SK-N-SH (cell line): Measurements from ENCODE around the gene SPOCK3. TPM values are rescaled to one million over a fixed set of nuclear protein-coding genes. Genes with fewer than 3 reads are reported as not detected.

Experiments
- CTCF ChIA-PET: fragments of 300-600, 350-600 bp; formaldehyde crosslinking; extraction: SDS; loops from one replicate; lab custom pipeline; 2021; lab: Yijun Ruan, JAX
- POLR2A ChIA-PET: fragments of 350-600 bp; sonication (Branson Sonifier 250); formaldehyde crosslinking; extraction: SDS; loops from one replicate; lab custom pipeline; 2020; ENCODE audit warnings: antibody characterized with exemption, inconsistent platforms; lab: Yijun Ruan, JAX
- DNase-seq: peaks from one replicate; pipeline ENCODE4 v3.0.0; 2012
- H2AFZ ChIP-seq: fragments of 200-600 bp; sonication (generic); 2 replicates; pipeline ENCODE4 v1.8.1; 2016; ENCODE audit warnings: antibody characterized with exemption, mild to moderate bottlenecking, low read depth
- H3F3A ChIP-seq: fragments of 200-600 bp; sonication (generic); replicated peaks from 2 replicates; pipeline ENCODE3; 2016; ENCODE audit warnings: antibody characterized with exemption, mild to moderate bottlenecking; ENCODE audit not compliant: insufficient read depth
- H3K27ac ChIP-seq, 2 experiments: fragments of 200-500 bp in 1 of 2; fragments of 200-600 bp in 1 of 2; sonication (Bioruptor generic) in 1 of 2; sonication (generic), shearing (Covaris generic) in 1 of 2; 2 replicates each; pipeline versions ENCODE4 v1.5.1 to v1.6.1; 2014 to 2016; ENCODE audit warnings: low read depth in 2 of 2, inconsistent platforms in 1 of 2, low read length in 1 of 2, mild to moderate bottlenecking in 1 of 2, mixed read lengths in 1 of 2
- H3K27me3 ChIP-seq: fragments of 200-600 bp; sonication (generic), shearing (Covaris generic); 2 replicates; pipeline ENCODE4 v1.6.1; 2016; ENCODE audit warnings: mixed run types; ENCODE audit not compliant: insufficient read depth
- H3K36me3 ChIP-seq, 2 experiments: fragments of 200-500 bp in 1 of 2; fragments of 200-600 bp in 1 of 2; sonication (Bioruptor generic) in 1 of 2; sonication (generic) in 1 of 2; replicated peaks in 1 of 2; 2 replicates each; pipeline versions ENCODE3 to v1.5.1; 2014 to 2016; ENCODE audit warnings: low read length in 1 of 2, mild to moderate bottlenecking in 1 of 2; ENCODE audit not compliant: insufficient read depth in 2 of 2, control insufficient read depth in 1 of 2
- H3K4me1 ChIP-seq, 2 experiments: fragments of 200-500 bp in 1 of 2; fragments of 200-600 bp in 1 of 2; sonication (Bioruptor generic) in 1 of 2; sonication (generic), shearing (Covaris generic) in 1 of 2; 2 replicates each; pipeline versions ENCODE4 v1.5.1 to v1.6.1; 2014 to 2016; ENCODE audit warnings: low read depth in 1 of 2, low read length in 1 of 2, mixed run types in 1 of 2; ENCODE audit not compliant: insufficient read depth in 2 of 2, control insufficient read depth in 1 of 2
- H3K4me2 ChIP-seq: fragments of 200-600 bp; sonication (generic), shearing (Covaris generic); 2 replicates; pipeline ENCODE4 v1.6.1; 2017; ENCODE audit warnings: mixed run types
- H3K4me3 ChIP-seq, 2 experiments: fragments of 200-500 bp in 1 of 2; fragments of 200-600 bp in 1 of 2; sonication (Bioruptor generic) in 1 of 2; sonication (generic), shearing (Covaris generic) in 1 of 2; 2 replicates each; pipeline versions ENCODE4 v1.5.1 to v1.8.1; 2014 to 2016; ENCODE audit warnings: low read depth in 2 of 2, inconsistent platforms in 1 of 2, low read length in 1 of 2, mild to moderate bottlenecking in 1 of 2, mixed read lengths in 1 of 2, moderate library complexity in 1 of 2
- H3K79me2 ChIP-seq: fragments of 200-600 bp; sonication (generic); 2 replicates; pipeline ENCODE4 v1.8.1; 2017; ENCODE audit warnings: mild to moderate bottlenecking; ENCODE audit not compliant: insufficient read depth
- H3K9ac ChIP-seq: fragments of 200-600 bp; sonication (generic); 2 replicates; pipeline ENCODE4 v1.6.1; 2017; ENCODE audit warnings: mixed run types
- H3K9me2 ChIP-seq: fragments of 200-600 bp; sonication (generic); 2 replicates; pipeline ENCODE4 v1.6.1; 2017; ENCODE audit warnings: mixed run types
- H3K9me3 ChIP-seq: fragments of 200-600 bp; sonication (generic); 2 replicates; pipeline ENCODE4 v1.6.1; 2017; ENCODE audit warnings: mixed run types, mild to moderate bottlenecking, moderate library complexity
- H4K20me1 ChIP-seq: fragments of 200-600 bp; sonication (generic); 2 replicates; pipeline ENCODE4 v1.6.1; 2017; ENCODE audit warnings: mild to moderate bottlenecking, mixed run types; ENCODE audit not compliant: insufficient read depth
- CHD2 ChIP-seq: fragments of 150-350 bp; IDR thresholded peaks from 2 replicates; pipeline ENCODE4 v1.6.1; 2018; ENCODE audit warnings: low read length; ENCODE audit not compliant: partially characterized antibody
- EZH2phosphoT487 ChIP-seq: fragments of 200-600 bp; sonication (generic); IDR thresholded peaks from 2 replicates; pipeline ENCODE4 v1.6.1; 2017; ENCODE audit warnings: low read depth, mixed run types, mild to moderate bottlenecking, antibody characterized with exemption, moderate library complexity, borderline replicate concordance
- FOXM1 ChIP-seq: IDR thresholded peaks from 2 replicates; pipeline ENCODE4 v1.4.0; 2012; ENCODE audit warnings: low read depth, mild to moderate bottlenecking
- GATA2 ChIP-seq: sonication (generic); formaldehyde crosslinking; IDR thresholded peaks from 2 replicates; pipeline ENCODE4 v1.5.0; 2020; ENCODE audit warnings: mild to moderate bottlenecking, missing genetic modification reagents
- JUND ChIP-seq: IDR thresholded peaks from 2 replicates; pipeline ENCODE4 v1.4.0; 2012
- NFIC ChIP-seq: IDR thresholded peaks from 2 replicates; pipeline ENCODE4 v1.4.0; 2012; ENCODE audit warnings: borderline replicate concordance
- NRF1 ChIP-seq: IDR thresholded peaks from 2 replicates; pipeline ENCODE4 v1.6.1; 2012; ENCODE audit warnings: low read depth, mild to moderate bottlenecking, low read length
- RAD21 ChIP-seq: IDR thresholded peaks from 2 replicates; pipeline ENCODE4 v1.6.1; 2012; ENCODE audit warnings: mild to moderate bottlenecking, low read length
- RFX5 ChIP-seq: IDR thresholded peaks from 2 replicates; pipeline ENCODE4 v1.6.1; 2012; ENCODE audit warnings: mild to moderate bottlenecking, improper control_type of control experiment, low read length
- TAF1 ChIP-seq: IDR thresholded peaks from 2 replicates; pipeline ENCODE4 v1.6.1; 2012; ENCODE audit warnings: low read depth, mild to moderate bottlenecking, low read length, moderate library complexity, borderline replicate concordance
- WGBS: methylation state at CpG from one replicate; pipeline ENCODE4 v1.1.6; 2017; ENCODE audit warnings: low lambda C conversion rate; 5-methylcytosine and 5-hydroxymethylcytosine counted together
- polyA plus RNA-seq, 3 experiments: library from polyadenylated mRNA; depleted of rRNA; stranded (reverse); fragments of >200 nt; gene quantifications; 2 replicates each; pipeline ENCODE4 v1.2.3, GENCODE V29; 2012
- TF ChIP-seq, protein P1 (sequence below): fragments of 200-600 bp; sonication (generic); IDR thresholded peaks from 2 replicates; pipeline ENCODE4 v1.6.1; 2017; ENCODE audit warnings: antibody characterized with exemption, mild to moderate bottlenecking, moderate library complexity
- TF ChIP-seq, protein P2 (sequence below): IDR thresholded peaks from 2 replicates; pipeline ENCODE4 v1.6.1; 2012; ENCODE audit warnings: mild to moderate bottlenecking, low read depth, low read length, moderate library complexity
- TF ChIP-seq, protein P3 (sequence below): fragments of 150-350 bp; IDR thresholded peaks from 2 replicates; pipeline ENCODE4 v1.6.1; 2016; ENCODE audit warnings: mild to moderate bottlenecking, low read depth, low read length

Gene SPOCK3
- polyA plus RNA-seq, 1 of the 3 experiments (the other 2 are of a cell fraction), result not detected

DNA sequence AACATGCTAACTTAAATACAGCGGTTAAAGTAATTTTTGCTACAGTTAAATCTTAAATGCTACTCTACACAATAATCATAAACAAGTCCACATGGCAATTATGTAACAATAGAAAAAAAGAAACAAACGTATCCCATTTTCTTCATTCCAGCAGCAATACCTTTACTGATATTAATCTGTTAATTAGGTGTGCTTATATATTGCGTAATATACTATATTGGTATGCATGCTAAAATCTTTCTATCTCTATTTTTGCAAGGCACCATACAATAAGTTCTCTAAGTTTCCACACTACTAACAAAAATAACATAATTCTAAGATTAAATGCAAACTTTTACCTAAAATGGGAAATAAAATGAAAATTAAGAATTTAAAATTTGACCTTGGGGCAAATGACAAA lies 500.6 kb downstream of the SPOCK3 start:
- 33% methylated on average over 3 of the region's 3 CpGs for WGBS

DNA sequence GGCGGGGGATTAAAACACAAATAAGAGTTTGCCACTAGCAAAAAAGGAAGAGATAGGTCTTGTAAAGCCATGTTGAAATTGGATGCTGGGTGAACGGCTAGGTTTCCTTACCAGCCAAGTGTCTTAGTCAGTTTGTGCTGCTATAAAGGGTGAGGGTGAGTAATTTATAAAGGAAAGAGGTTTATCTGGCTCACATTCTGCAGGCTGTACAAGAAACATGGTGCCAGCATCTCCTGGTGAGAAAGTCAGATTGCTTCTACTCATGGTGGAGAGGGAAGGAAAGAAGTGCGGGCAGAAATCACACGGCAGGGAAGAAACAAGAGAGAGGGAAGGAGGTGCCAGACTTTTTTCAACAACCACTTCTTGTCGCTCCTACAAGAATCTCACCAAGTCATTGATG lies 507.5 kb downstream of the SPOCK3 start:
- no peaks in the 10 kb centered on the region for H3K9me2 ChIP-seq

More for the DNA sequence above, 500.6 kb downstream of the SPOCK3 start:
- Histone ChIP-seq H3K9me3 (no peaks in the 10 kb centered on the region), H3K36me3 (no peaks in the 10 kb centered on the region), H3K4me2 (no peak overlapping the region), H3K27me3 (no peaks in the 10 kb centered on the region), H3K27ac (no peak overlapping the region), H3F3A (no peaks in the 10 kb centered on the region), H3K4me1 (no peaks in the 10 kb centered on the region), H3K79me2 (no peaks in the 10 kb centered on the region), H2AFZ (no peak overlapping the region), H3K4me3 (no peak overlapping the region), H3K9ac (no peak overlapping the region), H4K20me1 (no peaks in the 10 kb centered on the region), H3K9me2 (no peaks in the 10 kb centered on the region)
- TF ChIP-seq NRF1 (no peak), FOXM1 (no peak)
- DNase-seq, result no peak
- ChIA-PET POLR2A (no interaction called here), CTCF (no interaction called here)

More for the DNA sequence above, 507.5 kb downstream of the SPOCK3 start:
- POLR2A ChIA-PET, result no interaction called here
- DNase-seq, result no peak
- Histone ChIP-seq H3K79me2 (no peaks in the 10 kb centered on the region), H3K9ac (no peak overlapping the region), H3K27me3 (no peaks in the 10 kb centered on the region), H3K4me1 (no peaks in the 10 kb centered on the region), H3K27ac (no peak overlapping the region), H3K9me3 (no peaks in the 10 kb centered on the region), H2AFZ (no peak overlapping the region), H3K36me3 (no peaks in the 10 kb centered on the region), H3K4me2 (no peak overlapping the region), H3F3A (no peaks in the 10 kb centered on the region), H4K20me1 (no peaks in the 10 kb centered on the region), H3K4me3 (no peak overlapping the region)
- 52% methylated on average over 5 of the region's 5 CpGs for WGBS
- CTCF ChIA-PET, result no interaction called here
- no peak for TF ChIP-seq RFX5
- no peak for TF ChIP-seq CHD2
- TF ChIP-seq, protein P1, sequence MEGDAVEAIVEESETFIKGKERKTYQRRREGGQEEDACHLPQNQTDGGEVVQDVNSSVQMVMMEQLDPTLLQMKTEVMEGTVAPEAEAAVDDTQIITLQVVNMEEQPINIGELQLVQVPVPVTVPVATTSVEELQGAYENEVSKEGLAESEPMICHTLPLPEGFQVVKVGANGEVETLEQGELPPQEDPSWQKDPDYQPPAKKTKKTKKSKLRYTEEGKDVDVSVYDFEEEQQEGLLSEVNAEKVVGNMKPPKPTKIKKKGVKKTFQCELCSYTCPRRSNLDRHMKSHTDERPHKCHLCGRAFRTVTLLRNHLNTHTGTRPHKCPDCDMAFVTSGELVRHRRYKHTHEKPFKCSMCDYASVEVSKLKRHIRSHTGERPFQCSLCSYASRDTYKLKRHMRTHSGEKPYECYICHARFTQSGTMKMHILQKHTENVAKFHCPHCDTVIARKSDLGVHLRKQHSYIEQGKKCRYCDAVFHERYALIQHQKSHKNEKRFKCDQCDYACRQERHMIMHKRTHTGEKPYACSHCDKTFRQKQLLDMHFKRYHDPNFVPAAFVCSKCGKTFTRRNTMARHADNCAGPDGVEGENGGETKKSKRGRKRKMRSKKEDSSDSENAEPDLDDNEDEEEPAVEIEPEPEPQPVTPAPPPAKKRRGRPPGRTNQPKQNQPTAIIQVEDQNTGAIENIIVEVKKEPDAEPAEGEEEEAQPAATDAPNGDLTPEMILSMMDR, result no peak
- TF ChIP-seq EZH2phosphoT487, result no peak
- no peak for TF ChIP-seq JUND
- no peak for TF ChIP-seq NFIC
- TF ChIP-seq, protein P2, sequence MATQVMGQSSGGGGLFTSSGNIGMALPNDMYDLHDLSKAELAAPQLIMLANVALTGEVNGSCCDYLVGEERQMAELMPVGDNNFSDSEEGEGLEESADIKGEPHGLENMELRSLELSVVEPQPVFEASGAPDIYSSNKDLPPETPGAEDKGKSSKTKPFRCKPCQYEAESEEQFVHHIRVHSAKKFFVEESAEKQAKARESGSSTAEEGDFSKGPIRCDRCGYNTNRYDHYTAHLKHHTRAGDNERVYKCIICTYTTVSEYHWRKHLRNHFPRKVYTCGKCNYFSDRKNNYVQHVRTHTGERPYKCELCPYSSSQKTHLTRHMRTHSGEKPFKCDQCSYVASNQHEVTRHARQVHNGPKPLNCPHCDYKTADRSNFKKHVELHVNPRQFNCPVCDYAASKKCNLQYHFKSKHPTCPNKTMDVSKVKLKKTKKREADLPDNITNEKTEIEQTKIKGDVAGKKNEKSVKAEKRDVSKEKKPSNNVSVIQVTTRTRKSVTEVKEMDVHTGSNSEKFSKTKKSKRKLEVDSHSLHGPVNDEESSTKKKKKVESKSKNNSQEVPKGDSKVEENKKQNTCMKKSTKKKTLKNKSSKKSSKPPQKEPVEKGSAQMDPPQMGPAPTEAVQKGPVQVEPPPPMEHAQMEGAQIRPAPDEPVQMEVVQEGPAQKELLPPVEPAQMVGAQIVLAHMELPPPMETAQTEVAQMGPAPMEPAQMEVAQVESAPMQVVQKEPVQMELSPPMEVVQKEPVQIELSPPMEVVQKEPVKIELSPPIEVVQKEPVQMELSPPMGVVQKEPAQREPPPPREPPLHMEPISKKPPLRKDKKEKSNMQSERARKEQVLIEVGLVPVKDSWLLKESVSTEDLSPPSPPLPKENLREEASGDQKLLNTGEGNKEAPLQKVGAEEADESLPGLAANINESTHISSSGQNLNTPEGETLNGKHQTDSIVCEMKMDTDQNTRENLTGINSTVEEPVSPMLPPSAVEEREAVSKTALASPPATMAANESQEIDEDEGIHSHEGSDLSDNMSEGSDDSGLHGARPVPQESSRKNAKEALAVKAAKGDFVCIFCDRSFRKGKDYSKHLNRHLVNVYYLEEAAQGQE, result no peak
- TF ChIP-seq, protein P3, sequence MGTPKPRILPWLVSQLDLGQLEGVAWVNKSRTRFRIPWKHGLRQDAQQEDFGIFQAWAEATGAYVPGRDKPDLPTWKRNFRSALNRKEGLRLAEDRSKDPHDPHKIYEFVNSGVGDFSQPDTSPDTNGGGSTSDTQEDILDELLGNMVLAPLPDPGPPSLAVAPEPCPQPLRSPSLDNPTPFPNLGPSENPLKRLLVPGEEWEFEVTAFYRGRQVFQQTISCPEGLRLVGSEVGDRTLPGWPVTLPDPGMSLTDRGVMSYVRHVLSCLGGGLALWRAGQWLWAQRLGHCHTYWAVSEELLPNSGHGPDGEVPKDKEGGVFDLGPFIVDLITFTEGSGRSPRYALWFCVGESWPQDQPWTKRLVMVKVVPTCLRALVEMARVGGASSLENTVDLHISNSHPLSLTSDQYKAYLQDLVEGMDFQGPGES, result no peak
- no peak for TF ChIP-seq TAF1
- TF ChIP-seq RAD21, result no peak
- no peak for TF ChIP-seq GATA2 (CRISPR knock-in tag)
